GM10266 (cell line): Measurements from ENCODE around the gene PRRC2C.
A peak's percentile ranks its signal among the peaks of the same experiment; 100 is the strongest.

Experiments used
- DNase-seq: peaks from one replicate; pipeline ENCODE4 v3.0.0; 2012; ENCODE audit errors: extremely low spot score
- TF ChIP-seq, protein P1 (sequence below): IDR thresholded peaks from 2 replicates; pipeline ENCODE4 v1.5.1; 2012; ENCODE audit warnings: mild to moderate bottlenecking, low read depth; ENCODE audit not compliant: control insufficient read depth, insufficient read depth; ENCODE audit errors: missing control alignments

PRRC2C gene

DNA sequence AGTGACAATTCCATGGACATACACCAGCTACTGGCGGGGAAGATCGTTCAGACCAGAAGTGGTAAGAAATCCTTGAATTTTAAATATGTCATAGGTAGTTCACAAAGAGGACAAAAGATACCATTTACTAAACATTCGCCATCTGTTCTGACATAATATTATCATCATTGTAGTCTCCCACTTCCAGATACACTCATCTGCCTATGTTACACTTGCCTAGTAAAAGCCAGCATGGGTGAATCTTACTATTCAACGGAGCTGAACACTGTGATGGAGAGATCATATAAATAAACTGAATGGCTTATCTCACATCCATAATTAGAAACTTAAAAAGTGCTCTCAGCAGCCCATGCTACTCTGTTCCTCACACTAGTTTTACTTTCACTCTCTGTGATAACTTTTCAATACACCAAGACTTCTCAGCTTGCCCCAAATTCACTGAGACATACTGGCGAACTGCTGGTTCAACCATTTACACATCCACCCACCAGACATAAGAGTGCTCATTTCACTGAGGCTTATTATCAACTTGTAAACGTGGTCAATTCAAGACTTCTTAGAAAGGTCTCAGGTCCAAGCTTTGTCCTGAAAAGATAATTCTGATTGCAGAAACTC is 463 bp upstream of the PRRC2C start:
- peak; percentile 47 for DNase-seq
- TF ChIP-seq, protein P1, sequence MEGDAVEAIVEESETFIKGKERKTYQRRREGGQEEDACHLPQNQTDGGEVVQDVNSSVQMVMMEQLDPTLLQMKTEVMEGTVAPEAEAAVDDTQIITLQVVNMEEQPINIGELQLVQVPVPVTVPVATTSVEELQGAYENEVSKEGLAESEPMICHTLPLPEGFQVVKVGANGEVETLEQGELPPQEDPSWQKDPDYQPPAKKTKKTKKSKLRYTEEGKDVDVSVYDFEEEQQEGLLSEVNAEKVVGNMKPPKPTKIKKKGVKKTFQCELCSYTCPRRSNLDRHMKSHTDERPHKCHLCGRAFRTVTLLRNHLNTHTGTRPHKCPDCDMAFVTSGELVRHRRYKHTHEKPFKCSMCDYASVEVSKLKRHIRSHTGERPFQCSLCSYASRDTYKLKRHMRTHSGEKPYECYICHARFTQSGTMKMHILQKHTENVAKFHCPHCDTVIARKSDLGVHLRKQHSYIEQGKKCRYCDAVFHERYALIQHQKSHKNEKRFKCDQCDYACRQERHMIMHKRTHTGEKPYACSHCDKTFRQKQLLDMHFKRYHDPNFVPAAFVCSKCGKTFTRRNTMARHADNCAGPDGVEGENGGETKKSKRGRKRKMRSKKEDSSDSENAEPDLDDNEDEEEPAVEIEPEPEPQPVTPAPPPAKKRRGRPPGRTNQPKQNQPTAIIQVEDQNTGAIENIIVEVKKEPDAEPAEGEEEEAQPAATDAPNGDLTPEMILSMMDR: no peak

DNA sequence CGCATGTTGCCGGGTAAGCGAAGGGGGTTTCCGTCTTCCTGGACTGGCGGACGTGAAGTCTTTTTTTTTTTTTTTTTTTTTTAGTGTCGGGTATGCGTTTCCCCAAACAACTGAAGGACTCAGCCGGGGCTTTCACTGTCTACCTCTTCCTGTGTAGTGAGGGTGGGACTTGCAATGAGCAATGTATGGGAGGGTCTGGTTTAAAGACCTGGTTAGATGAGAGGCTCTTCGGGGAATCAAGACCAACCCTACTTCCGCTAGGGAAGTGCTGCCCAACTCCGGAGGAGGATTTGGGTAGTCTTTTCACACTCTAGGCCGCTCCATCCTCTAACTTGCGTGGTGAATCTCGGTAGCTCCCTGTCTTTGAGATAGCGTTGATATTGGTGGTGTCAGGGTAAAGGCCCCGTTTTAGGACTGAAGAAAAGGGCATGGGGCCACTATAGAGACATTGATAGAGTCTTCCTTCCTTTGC is 754 bp downstream of the PRRC2C start:
- peak; percentile 44 for DNase-seq
- TF ChIP-seq, protein P1: no peak

DNA sequence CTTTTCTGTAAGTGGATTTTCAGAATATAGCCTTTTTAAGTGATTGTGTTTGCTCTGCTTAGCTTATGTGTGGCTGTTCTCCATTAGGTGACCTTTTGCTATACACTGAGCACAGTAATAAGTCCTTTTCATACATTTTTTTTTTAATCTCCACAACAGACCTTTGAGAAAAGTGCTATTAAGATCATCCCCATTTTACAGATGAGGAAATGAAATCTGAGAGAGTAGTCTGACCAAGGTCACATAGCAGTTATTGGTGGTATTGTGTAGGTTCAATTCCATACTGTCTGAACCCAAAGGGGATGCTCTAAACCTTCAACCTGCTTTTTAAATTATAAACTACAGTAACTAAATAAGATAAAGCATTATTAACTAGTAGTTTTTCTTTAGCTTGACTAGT is 1.7 kb downstream of the PRRC2C start:
- TF ChIP-seq, protein P1: no peak
- no peak for DNase-seq

DNA sequence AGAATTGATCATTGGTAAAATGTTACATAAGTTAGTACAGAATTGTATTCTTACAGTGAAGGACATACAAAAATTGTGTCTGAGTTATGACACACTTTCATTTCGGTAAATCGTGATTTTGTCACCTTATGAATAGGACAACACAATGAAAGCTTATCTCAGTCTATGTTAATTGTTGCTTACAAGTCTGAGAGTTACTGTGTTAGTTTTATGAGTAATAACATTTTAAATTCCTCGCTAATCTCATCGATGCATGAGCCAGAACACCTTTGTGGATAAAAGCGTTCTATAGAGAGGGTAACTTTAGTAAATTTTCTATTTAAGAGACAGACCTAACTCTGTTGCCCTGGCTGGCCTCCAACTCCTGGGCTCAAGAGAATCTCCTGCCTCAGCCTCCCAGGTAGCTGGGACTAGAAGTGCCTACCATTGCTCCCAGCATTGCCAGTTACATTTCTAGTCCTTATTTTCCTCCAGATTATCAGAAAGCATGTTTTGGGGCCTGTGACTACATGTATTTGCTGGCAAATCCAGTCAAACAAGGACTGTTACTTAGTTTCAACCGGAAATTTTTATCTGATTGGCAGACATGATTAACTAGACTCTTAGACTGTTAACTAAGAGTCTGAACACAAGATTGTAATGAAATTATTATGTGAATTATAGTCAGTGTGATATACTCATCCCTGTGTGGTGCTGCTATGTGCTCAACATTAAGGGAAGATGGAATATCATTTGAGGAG is 3.0 kb downstream of the PRRC2C start:
- DNase-seq: no peak
- TF ChIP-seq, protein P1: no peak

DNA sequence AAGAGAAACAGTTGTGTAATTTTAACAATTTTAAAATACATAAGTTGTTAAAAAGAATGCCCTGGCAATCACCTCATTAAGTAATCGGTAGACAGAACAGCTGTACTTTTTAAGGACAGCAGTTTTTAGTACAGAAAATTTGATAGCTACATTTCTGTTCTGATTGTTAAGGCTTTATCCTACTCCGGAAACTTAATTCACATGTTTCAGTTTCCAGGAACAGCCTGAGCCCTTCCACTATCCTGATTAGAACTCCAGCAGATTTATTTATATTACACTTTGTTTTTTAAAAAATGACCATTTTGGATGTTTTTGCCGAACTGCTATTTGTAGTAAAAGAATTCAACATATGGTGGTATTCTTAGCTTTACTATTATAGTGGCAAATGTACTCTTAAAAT is 8.7 kb downstream of the PRRC2C start:
- DNase-seq: no peak
- TF ChIP-seq, protein P1: no peak

DNA sequence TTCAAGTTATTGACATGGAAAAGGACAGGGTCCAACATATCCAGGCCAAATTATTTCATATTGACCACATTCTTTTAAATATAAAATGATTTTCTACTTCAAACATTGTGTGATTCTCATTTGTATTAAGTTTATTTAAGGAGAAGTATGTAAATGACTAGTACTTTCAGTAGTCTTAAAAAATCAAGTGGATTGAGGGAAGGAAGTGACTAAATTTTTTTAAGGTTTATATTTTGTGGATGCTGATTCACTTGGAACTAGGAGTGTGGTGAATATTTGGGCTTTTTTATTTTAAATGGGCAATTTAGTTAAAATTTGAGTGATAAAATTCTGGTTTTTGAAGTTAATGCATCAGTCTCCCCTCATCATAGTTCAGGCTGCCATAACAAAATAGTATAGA is 10.1 kb downstream of the PRRC2C start:
- TF ChIP-seq, protein P1: no peak
- DNase-seq: no peak

DNA sequence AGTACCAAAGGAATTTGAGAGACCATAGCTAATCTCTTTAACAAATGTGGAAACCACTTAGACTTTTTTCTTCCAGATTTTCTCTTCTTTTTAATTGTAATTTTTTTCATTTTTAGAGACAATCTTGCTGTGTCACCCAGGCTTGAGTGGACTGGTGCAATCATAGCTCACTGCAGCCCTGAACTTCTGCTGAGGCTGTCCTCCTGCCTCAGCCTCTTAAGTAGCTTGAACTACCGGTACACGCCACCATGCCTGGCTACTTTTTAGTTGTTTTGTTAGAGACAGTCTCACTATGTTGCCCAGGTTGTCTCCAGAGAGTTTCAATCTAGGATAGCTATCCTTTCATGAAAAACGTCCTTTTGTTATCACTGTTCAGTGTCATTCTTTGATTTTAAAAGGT is 15.0 kb downstream of the PRRC2C start:
- TF ChIP-seq, protein P1: no peak
- no peak for DNase-seq
